ENCODE data around the gene ATRX.

ATRX gene

DNA sequence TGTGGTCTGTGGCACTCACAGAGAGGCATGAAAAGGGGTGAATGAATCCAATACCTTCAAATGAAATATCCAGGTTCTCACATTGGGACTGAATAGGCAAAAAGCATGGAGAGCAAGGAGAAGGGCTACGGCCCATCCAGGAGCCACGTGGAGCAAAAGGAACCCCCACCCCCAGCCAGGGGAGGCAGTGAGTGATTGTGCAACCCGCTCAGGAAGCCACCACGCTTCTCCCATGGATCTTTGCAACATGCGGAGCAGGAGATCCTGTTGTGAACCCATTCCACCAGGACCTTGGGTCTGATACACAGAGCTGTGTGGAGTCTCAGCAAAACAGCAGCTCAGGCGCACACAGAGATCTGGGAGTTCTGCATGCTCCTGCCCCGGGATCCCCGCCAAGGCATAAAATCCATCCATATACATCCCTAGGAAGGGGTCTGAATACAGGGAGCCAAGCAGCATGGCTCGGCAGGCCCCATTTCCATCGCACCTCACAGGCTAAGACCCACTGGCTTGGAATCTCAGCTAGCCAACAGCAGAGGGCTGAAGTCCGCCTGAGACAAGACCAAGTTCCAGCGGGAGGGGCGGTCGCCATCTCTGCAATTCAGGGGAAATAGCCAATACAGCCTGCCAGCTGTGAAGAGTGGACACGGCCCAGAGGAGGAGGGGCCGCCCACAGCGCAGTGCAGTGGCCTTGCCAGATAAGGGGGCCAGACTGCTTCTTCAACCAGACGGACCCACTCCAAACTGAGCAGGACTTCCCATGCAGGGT lies 258.6 kb downstream of the ATRX start:
- TF ChIP-seq SP1 (IDR thresholded peaks at IDR 0.05) (no peak), SUZ12 (IDR thresholded peaks at IDR 0.05) (no peak), CTBP1 (IDR thresholded peaks at IDR 0.05; ENCODE audit: borderline replicate concordance) (no peak), NFRKB (IDR thresholded peaks at IDR 0.05) (no peak), BHLHE40 (IDR thresholded peaks at IDR 0.05; ENCODE audit: borderline replicate concordance) (no peak)
- TF ChIP-seq, protein P1, sequence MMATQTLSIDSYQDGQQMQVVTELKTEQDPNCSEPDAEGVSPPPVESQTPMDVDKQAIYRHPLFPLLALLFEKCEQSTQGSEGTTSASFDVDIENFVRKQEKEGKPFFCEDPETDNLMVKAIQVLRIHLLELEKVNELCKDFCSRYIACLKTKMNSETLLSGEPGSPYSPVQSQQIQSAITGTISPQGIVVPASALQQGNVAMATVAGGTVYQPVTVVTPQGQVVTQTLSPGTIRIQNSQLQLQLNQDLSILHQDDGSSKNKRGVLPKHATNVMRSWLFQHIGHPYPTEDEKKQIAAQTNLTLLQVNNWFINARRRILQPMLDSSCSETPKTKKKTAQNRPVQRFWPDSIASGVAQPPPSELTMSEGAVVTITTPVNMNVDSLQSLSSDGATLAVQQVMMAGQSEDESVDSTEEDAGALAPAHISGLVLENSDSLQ (IDR thresholded peaks at IDR 0.05) = no peak
- DNase-seq (ENCODE audit: extremely low spot score) = no peak
- POLR2A ChIA-PET = no interaction called here
- CTCF ChIA-PET = no interaction called here

- TF ChIP-seq CTBP1 (IDR thresholded peaks at IDR 0.05; ENCODE audit: borderline replicate concordance) (no peak), ARNT (IDR thresholded peaks at IDR 0.05) (no peak), FOXK2 (IDR thresholded peaks at IDR 0.05) (no peak), TARDBP (IDR thresholded peaks at IDR 0.05) (no peak), FOXM1 (IDR thresholded peaks at IDR 0.05; ENCODE audit: borderline replicate concordance) (no peak), ELF4 (IDR thresholded peaks at IDR 0.05) (no peak), SP1 (IDR thresholded peaks at IDR 0.05) (no peak), FOXA1 (IDR thresholded peaks at IDR 0.05) (no peak), NFRKB (IDR thresholded peaks at IDR 0.05) (no peak)
- TF ChIP-seq, protein P1 (IDR thresholded peaks at IDR 0.05) = no peak
- DNase-seq (ENCODE audit: extremely low spot score) = no peak
- POLR2A ChIA-PET = no interaction called here
- CTCF ChIA-PET = no interaction called here
Observed at GRCh38 chrX:77519765-77520164, 266.3 kb downstream of the ATRX start.

GRCh38 chrX:77514177-77514576 lies 271.8 kb downstream of the ATRX start:
- ChIA-PET POLR2A (no interaction called here), CTCF (no interaction called here)
- DNase-seq (ENCODE audit: extremely low spot score) = no peak
- TF ChIP-seq ZNF384 (IDR thresholded peaks at IDR 0.05) (no peak), ELF4 (IDR thresholded peaks at IDR 0.05) (no peak), FOXM1 (IDR thresholded peaks at IDR 0.05; ENCODE audit: borderline replicate concordance) (no peak), CTBP1 (IDR thresholded peaks at IDR 0.05; ENCODE audit: borderline replicate concordance) (no peak), TARDBP (IDR thresholded peaks at IDR 0.05) (no peak), HDGF (IDR thresholded peaks at IDR 0.05; ENCODE audit: borderline replicate concordance) (no peak), SP1 (IDR thresholded peaks at IDR 0.05) (no peak), LEF1 (IDR thresholded peaks at IDR 0.05; ENCODE audit: borderline replicate concordance) (no peak), L3MBTL2 (conservative IDR thresholded peaks at IDR 0.05) (no peak), SUZ12 (IDR thresholded peaks at IDR 0.05) (no peak), ARNT (IDR thresholded peaks at IDR 0.05) (no peak), FOXA1 (IDR thresholded peaks at IDR 0.05) (no peak), FOXK2 (IDR thresholded peaks at IDR 0.05) (no peak), NFRKB (IDR thresholded peaks at IDR 0.05) (no peak), BHLHE40 (IDR thresholded peaks at IDR 0.05; ENCODE audit: borderline replicate concordance) (no peak)
- TF ChIP-seq, protein P1 (IDR thresholded peaks at IDR 0.05) = no peak

DNA sequence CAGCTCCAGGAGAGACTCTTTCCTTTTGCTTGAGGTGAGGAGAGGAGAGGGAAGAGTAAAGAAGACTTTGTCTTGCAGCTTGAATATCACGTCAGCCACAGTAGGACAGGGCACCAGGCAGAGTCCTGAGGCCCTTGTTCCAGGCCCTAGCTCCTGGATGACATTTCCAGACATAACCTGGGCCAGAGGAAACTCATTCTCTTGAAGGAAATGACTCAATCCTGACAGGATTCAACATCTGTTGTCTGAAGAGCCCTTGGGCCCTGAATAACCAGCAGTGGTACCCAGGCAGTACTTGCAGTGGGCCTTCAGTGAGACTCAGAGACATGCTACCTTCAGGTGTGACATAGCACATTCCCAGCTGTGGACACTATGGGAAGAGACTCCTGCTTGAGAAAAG lies 276.0 kb downstream of the ATRX start:
- TF ChIP-seq L3MBTL2 (conservative IDR thresholded peaks at IDR 0.05) (no peak), ARNT (IDR thresholded peaks at IDR 0.05) (no peak), FOXM1 (IDR thresholded peaks at IDR 0.05; ENCODE audit: borderline replicate concordance) (no peak), FOXK2 (IDR thresholded peaks at IDR 0.05) (no peak), SUZ12 (IDR thresholded peaks at IDR 0.05) (no peak), CTBP1 (IDR thresholded peaks at IDR 0.05; ENCODE audit: borderline replicate concordance) (no peak), SP1 (IDR thresholded peaks at IDR 0.05) (no peak), HDGF (IDR thresholded peaks at IDR 0.05; ENCODE audit: borderline replicate concordance) (no peak), NFRKB (IDR thresholded peaks at IDR 0.05) (no peak), FOXA1 (IDR thresholded peaks at IDR 0.05) (no peak), LEF1 (IDR thresholded peaks at IDR 0.05; ENCODE audit: borderline replicate concordance) (no peak), ELF4 (IDR thresholded peaks at IDR 0.05) (no peak), BHLHE40 (IDR thresholded peaks at IDR 0.05; ENCODE audit: borderline replicate concordance) (no peak), TARDBP (IDR thresholded peaks at IDR 0.05) (no peak)
- TF ChIP-seq, protein P1 (IDR thresholded peaks at IDR 0.05) = no peak
- DNase-seq (ENCODE audit: extremely low spot score) = no peak
- ChIA-PET CTCF (no interaction called here), POLR2A (no interaction called here)

DNA sequence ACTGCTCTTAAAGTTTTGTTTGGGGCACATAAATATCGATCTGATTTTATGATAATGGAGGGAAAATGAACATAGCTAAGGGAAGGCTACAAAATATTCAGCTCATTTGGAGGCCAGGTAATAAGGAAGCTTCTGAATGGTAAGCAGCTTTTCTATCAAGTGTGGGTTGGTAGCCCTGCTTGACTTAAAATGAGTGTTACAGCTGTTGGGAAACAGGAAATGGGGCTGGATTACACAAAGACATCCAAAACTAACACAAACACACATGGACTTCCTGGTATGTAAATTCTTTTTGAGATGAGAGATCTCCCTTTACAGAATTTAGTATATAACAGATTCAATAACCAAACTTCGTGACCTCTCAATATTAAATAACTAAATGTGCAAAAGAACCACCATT lies 280.8 kb downstream of the ATRX start:
- DNase-seq (ENCODE audit: extremely low spot score) = no peak

More for the DNA sequence above, 280.8 kb downstream of the ATRX start:
- TF ChIP-seq, protein P1 (IDR thresholded peaks at IDR 0.05) = no peak
- TF ChIP-seq ELF4 (IDR thresholded peaks at IDR 0.05) (no peak), LEF1 (IDR thresholded peaks at IDR 0.05; ENCODE audit: borderline replicate concordance) (no peak), CTBP1 (IDR thresholded peaks at IDR 0.05; ENCODE audit: borderline replicate concordance) (no peak), NFRKB (IDR thresholded peaks at IDR 0.05) (no peak), FOXM1 (IDR thresholded peaks at IDR 0.05; ENCODE audit: borderline replicate concordance) (no peak), FOXA1 (IDR thresholded peaks at IDR 0.05) (no peak), ARNT (IDR thresholded peaks at IDR 0.05) (no peak), HDGF (IDR thresholded peaks at IDR 0.05; ENCODE audit: borderline replicate concordance) (no peak), SUZ12 (IDR thresholded peaks at IDR 0.05) (no peak), BHLHE40 (IDR thresholded peaks at IDR 0.05; ENCODE audit: borderline replicate concordance) (no peak), ZNF384 (IDR thresholded peaks at IDR 0.05) (no peak), SP1 (IDR thresholded peaks at IDR 0.05) (no peak), L3MBTL2 (conservative IDR thresholded peaks at IDR 0.05) (no peak), FOXK2 (IDR thresholded peaks at IDR 0.05) (no peak), TARDBP (IDR thresholded peaks at IDR 0.05) (no peak)
- POLR2A ChIA-PET = no interaction called here
- CTCF ChIA-PET = no interaction called here

All from HEK293T (cell line).